GM18951 (cell line): ENCODE measurements around the gene PTGDR2.
"Not testable (repeated sequence)": the region's sequence is repeated elsewhere in the genome, so short reads cannot be mapped to it uniquely, and the experiment has no call there.

Experiments used
- POLR2A ChIP-seq: IDR thresholded peaks from 4 replicates; pipeline ENCODE4 v1.6.1; 2011; ENCODE audit warnings: mild to moderate bottlenecking; ENCODE audit not compliant: insufficient read length, insufficient read depth; ENCODE audit errors: extremely low read depth
- in situ Hi-C: fragments of 300-500 bp; cut with MboI; formaldehyde crosslinking; loops from one replicate; pipeline ENCODE4 v1.12.0; 2022; ENCODE audit warnings: low sequenced_read_pairs, mixed read lengths, inconsistent platforms; ENCODE audit not compliant: unreplicated experiment

Gene PTGDR2

DNA sequence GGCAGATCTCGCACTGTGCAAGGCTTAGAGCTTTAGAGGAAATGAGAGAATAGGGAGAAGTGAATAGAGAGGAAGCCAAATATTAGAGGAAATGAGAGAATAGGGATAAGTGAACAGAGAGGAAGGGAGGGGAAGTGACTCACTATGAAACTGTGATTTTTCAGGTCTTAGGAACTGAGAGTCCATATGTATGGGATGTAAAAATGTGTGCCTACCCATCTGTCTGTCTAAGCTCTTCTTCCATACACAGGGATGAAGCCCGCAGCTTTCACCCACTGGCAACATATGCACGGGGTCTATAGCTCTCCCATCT lies 20.3 kb downstream of the PTGDR2 start:
- no peak for TF ChIP-seq POLR2A
- in situ Hi-C loops = loop anchor here (10.0 kb wide), 1 partner anchor 349 kb away; no protein-coding TSS in a partner anchor

DNA sequence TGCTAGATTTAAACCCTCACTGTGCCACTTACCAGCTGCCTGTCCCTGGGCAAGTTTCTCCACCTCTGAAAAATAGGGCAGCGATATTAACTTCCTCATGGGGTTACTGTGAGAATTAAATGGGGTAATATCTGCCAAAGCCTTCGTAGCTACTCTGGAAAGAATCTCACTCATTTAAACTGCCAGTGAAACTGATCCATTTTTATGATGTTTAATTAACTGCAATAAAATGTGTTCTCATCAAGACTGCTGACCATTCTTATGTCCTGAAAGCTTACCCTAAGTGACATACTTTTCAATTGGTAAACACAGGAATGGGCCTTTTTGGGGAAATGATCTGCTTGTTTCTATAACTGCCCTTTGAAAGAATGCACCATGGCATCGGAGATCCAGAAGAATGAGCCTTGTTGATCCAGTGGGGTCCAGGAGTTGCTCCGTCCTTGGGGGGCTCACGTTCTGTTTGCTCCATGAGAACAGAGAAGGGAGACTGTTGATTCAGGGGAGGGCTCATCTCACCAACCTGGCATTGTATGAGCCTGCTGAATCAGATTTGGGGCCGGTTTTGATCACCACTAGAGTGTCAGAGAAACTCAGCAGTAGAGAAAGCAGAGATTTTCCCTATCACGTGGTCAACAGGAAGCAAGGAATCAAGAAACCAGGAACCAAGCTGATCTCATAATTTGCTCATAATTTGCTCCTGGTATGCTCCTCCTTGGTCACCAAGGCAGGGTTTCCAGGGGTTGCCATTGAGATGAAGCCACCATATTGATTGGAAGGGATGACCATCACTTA lies 20.8 kb downstream of the PTGDR2 start:
- TF ChIP-seq POLR2A = no peak
- in situ Hi-C loops = loop anchor here (5.0 to 10.0 kb wide), 2 partner anchors 62 to 350 kb away; no protein-coding TSS in a partner anchor

DNA sequence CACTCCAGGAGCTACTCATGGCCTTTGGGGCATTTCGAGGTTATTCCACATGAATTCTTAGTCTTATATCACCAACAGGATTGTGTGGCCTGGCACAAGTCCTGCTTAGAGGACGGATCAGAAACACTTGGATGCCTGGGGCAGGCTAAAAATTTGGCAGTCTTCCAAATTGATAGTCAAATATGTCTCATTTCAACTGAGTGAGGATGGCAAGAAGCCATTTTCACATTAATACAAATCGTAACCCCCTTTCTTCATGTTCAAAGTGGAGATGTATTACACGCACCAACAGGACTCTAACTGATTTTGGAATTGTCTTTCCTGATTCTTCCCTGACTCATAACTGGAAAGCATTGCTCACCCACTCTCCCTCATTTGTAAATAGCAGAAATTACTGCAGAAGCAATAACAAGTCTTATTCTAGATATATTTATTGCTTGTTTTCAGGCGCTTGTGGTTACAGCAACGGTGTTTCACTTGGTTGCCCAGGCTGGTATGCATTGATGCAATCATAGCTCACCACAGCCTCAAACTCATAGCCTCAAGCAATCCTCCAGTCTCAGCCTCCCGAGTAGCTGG lies 24.2 kb downstream of the PTGDR2 start:
- in situ Hi-C loops = loop anchor here (5.0 to 10.0 kb wide), 2 partner anchors 66 to 353 kb away; no protein-coding TSS in a partner anchor
- TF ChIP-seq POLR2A = no peak

DNA sequence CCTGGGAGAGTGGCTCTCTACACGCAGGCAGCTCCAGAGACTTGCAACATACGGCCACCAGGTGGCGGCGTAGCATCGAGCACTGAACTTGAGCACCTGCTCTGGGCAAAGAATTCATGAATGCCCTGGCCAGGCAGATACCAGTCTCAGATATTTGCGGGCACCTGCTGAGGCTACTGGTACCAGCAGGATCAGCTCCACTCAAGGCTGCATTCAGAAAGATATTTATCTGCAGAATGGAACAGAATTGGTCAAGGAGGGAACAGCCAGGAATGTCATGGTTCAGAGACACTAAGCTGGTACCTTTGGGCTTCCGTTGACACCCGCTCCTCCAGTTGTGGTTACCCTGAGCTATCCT lies 24.6 kb downstream of the PTGDR2 start:
- in situ Hi-C loops = loop anchor here (5.0 to 10.0 kb wide), 2 partner anchors 66 to 354 kb away; no protein-coding TSS in a partner anchor
- TF ChIP-seq POLR2A = no peak

DNA sequence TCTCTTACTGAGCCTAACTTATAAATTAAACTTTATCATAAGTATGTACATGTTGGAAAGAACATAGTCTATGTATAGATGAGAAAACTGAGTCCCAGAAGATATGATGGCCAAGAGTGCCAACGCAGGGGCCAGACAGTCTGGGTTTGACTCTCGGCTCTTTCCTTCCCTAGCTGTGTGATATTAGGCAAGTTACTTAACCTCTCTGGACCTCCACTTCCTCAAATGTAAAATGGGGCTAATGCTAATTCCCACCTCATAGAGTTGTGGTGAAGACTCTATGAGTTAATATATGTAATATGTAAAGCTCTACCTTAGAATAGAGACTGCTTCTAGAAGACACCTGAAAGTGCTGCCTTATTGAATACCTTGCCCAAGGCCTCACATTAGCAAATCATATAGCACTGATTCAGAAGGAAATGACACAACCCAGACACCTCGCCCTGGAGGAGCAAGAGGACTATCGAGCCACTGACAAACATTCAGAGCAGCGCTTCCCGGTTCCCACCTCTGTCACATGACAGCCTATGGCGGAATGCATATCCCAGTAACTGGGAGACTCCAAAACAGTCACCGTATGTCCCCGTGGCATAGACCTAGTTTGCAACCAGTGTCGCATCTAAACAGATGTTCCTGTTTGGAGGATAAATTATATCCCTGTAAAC lies 25.1 kb downstream of the PTGDR2 start:
- in situ Hi-C loops = loop anchor here (5.0 to 10.0 kb wide), 2 partner anchors 67 to 354 kb away; no protein-coding TSS in a partner anchor
- no peak for TF ChIP-seq POLR2A

DNA sequence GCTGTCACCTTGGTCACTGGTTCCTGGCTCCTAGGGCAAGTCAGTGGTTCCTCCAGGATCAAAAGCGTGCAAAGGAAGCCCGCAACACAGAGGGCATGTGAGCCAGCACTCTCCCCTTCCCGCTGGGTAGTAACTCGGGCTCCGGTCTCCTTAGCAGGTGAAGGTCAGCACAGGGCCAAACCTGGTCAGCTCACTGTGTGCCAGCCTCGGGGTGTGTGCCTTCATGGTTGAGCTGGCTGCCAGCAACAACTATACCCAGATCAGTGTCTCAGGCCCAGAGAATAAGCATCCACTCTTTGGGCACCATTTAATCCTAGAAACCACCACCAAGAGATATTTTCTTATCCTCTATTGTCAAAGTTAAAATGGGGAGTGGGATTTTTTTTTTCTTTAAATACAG lies 30.0 kb downstream of the PTGDR2 start:
- TF ChIP-seq POLR2A = no peak
- in situ Hi-C loops = no loop called here

DNA sequence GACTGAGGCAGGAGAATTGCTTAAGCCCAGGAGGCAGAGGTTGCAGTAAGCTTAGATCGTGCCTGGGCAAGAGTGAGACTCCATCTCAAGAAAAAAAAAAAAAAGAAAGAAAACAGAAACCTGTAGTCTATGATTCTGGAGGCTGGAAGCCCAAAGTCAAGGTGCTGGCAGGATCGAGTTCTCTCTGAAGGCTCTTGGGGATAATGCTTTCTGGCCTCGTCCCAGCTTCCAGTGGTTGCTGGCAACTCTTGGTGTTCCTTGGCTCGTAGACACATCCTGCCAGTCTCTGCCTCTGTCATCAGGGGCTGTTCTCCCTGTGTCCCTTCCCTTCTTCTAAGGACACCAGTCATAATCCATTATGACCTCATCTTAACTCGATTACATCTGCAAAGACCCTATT lies 30.6 kb downstream of the PTGDR2 start:
- in situ Hi-C loops = no loop called here
- TF ChIP-seq POLR2A = no peak

DNA sequence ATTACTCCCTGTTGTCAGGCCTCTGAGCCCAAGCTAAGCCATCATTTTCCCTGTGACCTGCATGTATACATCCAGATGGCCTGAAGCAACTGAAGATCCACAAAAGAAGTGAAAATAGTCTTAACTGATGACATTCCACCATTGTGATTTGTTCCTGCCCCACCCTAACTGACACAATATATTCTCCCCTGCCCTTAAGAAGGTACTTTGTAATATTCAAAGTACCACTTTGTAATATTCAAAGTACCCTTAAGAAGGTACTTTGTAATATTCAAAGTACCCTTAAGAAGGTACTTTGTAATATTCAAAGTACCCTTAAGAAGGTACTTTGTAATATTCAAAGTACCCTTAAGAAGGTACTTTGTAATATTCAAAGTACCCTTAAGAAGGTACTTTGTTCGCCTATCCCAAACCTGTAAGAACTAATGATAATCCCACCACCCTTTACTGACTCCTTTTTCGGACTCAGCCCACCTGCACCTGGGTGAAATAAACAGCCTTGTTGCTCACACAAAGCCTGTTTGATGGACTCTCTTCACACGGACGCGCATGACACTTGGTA lies 31.9 kb downstream of the PTGDR2 start:
- in situ Hi-C loops = not testable (repeated sequence)

DNA sequence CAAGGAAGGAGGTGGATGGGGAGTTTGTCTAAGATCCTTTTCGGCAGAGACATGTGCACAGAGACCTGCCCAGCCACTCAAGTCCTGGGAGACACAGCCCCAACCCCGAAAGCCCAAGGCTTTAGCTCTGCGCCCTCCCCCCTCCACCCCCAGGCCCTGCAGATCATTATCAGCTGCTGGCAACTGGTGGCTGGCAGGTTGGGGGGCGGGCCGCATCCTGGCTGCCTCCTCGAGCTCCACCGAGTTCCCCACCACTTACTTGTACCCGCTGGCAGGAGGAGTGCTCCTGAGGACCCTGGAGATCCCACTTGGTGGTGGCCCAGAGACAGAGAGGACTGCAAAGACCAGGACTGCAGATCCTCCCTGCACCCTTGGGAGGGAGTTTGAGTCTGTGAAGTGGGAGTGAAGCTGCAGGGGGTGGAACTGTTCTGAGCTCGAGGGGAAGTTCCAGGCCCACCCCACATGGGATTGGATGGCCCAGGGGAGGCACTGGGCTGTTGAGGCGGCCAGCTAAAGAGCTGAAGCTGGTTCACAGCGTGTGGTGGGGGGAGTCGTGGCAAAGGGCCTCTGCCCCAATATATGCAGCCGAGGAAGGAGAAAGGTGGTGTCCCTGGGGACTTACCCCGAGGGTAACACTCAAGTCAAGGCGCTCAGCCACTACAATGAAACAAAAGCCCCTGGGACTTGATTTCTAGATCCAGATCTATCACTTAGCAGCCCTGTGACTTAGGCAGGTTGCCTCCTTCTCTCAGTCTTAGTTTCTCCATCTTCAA lies 33.7 kb downstream of the PTGDR2 start:
- no peak for TF ChIP-seq POLR2A
- in situ Hi-C loops = no loop called here

DNA sequence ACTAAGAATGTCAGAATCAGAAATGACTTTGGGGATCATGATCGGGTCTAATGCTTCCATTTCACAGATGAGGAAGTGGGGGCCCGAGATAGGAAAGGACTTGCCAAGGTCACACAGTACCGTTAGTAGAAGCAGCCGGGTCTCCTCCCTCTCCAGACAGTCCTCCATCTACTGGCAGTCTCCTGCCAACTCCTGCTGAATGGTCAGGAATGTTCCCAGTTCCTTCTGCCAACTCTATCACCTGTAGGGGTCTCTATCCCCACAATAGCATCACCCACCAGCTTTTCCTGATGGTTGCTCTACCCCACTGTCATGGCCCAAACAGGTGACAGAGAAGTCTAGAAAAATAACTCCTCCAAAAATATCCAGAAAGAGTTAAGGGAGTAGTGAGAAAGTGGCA lies 37.7 kb downstream of the PTGDR2 start:
- in situ Hi-C loops = no loop called here
- TF ChIP-seq POLR2A = no peak

DNA sequence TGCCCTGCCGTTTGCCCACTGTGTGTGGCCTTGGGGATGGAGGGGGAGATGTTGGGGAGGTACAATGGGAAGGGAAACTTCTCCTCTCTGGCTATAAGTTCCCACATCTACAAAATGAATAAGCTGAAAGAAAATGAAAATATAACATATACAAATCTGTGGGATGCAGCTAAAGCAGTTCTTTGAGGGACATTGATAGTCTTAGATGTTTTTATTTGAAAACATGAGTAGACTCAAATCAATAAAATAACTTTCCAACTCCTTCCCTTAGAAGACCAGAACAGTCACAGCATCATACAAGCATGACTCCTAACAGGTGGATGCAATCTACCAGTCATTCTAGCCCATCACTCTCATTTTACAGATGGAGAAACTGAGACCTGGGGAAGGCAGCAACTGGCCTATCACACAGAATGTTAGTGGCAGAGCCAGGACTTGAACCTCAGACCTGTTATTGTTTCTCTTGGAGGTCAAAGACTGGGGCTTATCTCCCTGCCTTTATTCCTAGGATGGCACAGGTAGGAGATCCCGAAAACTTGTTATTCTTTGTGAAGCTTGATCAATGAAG lies 39.1 kb downstream of the PTGDR2 start:
- in situ Hi-C loops = no loop called here

DNA sequence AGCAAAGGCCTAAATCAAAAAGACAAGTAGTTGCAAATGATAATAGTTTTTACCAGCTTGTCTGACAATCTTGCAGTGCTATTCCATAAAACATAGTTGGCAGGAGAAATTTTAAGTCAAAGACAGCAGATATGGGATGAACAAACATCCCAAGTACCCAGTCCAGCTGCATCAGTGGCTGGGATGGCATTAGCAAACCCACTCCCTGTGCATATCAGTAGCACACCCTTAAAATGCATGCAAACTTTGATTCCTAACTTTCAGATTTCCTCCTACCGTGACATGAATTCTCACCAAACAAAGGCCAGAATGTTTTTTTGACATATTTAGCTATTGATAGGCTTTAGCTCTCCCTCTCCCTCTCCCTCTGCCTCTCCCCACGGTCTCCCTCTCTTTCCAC lies 41.6 kb downstream of the PTGDR2 start:
- in situ Hi-C loops = no loop called here

More for the DNA sequence above, 39.1 kb downstream of the PTGDR2 start:
- no peak for TF ChIP-seq POLR2A

More for the DNA sequence above, 41.6 kb downstream of the PTGDR2 start:
- no peak for TF ChIP-seq POLR2A
